ENCODE data around the gene OPRM1.
"Not testable (repeated sequence)": the region's sequence is repeated elsewhere in the genome, so short reads cannot be mapped to it uniquely, and the experiment has no call there.

The OPRM1 gene

DNA sequence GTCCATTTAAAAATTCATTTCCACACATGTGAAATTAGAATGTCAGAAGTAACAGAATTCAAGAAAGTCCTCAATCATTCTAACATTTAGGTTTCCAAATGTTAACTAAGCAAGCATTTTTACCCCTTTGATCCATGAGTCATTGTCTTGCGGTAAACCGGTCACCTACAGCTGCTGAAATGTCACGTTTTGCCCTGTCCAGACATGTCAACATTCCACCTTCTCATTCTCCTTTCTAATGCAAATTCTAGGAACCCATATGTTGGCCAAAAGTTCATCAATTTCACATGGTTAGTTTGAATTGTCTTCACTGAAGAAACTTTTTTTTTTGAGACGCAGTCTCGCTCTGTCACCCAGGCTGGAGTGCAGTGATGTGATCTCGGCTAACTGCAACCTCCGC lies 200.4 kb downstream of the OPRM1 start:
- FAIRE-seq (no peak), DNase-seq (ENCODE audit: insufficient read length, low spot score) (no peak)
- no peak for TF ChIP-seq POLR2A (IDR thresholded peaks at IDR 0.05; ENCODE audit: low read depth, low read length)

DNA sequence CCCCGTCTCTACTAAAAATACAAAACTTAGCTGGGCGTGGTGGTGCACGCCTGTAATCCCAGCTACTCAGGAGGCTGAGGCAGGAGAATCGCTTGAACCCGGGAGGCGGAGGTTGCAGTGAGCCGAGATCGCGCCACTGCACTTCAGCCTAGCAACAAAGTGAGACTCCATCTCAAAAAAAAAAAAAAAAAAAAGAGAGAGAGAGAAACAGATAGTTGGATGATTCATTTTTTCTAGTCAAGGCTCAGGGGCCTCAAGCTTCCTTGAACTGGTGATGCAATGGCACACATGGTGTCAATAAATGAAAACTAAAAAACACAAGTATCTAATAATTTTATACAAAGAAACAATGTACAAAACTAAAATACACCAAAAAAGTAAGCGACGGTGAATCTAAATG lies 202.0 kb downstream of the OPRM1 start:
- not testable (repeated sequence) for DNase-seq (ENCODE audit: insufficient read length, low spot score); FAIRE-seq

DNA sequence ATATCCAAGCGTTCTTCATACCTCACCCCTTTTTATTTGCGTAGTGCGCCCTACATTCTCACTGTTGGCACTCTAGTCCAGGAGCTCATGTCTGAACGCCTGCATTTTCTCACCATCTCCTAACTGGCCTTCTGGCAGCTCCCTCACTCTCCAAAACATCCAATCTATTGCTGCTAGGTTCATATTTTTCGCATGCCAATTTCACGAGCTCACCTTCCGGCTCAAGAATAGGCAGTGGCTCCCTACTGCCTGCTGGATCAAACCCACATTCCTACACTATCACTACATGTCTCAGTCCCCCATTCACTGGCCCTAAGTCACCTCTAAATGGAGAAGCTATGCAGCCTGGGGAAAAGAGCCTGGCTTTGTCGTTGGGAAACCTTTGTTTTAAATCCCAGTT lies 202.5 kb downstream of the OPRM1 start:
- FAIRE-seq (no peak), DNase-seq (ENCODE audit: insufficient read length, low spot score) (no peak)
- no peak for TF ChIP-seq POLR2A (IDR thresholded peaks at IDR 0.05; ENCODE audit: low read depth, low read length)

DNA sequence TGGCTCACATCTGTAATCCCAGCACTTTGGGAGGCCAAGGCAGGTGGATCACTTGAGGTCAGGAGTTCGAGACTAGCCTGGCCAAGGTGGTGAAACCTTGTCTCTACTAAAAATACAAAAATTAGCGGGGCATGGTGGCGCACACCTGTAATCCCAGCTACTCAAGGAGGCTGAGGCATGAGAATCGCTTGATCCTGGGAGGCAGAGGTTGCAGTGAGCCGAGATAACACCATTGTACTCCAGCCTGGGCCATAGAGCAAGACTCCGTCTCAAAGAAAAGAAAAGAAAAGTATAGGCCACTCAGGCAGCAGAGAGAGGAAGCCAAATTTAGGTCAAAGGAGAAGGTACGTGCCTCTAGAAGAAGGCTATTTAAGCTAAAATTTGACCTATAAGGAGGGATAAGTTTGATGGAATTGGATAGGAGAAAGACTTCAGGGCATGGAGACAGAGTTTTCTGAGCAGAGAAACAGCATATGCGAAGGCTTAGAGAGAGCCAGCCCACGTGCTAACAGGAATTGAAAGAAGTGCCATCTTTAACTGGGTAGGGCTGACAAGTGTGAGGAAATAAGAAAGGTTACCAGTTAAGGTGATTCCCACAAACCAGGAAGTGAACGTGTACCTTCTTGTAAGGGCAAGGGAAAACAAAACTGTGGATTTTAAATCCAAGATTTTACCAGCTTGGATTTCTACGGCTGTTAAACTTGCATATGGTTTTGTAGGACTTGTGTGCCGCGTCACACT lies 203.7 kb downstream of the OPRM1 start:
- no peak for TF ChIP-seq POLR2A (IDR thresholded peaks at IDR 0.05; ENCODE audit: low read depth, low read length)
- FAIRE-seq (no peak), DNase-seq (ENCODE audit: insufficient read length, low spot score) (no peak)

- TF ChIP-seq POLR2A (IDR thresholded peaks at IDR 0.05; ENCODE audit: low read depth, low read length): no peak
- FAIRE-seq (no peak), DNase-seq (ENCODE audit: insufficient read length, low spot score) (no peak)
Observed at GRCh38 chr6:154243793-154244750, 205.0 kb downstream of the OPRM1 start.

- TF ChIP-seq POLR2A (IDR thresholded peaks at IDR 0.05; ENCODE audit: low read depth, low read length): no peak
- no peak for DNase-seq (ENCODE audit: insufficient read length, low spot score)
- FAIRE-seq: no peak
Observed at GRCh38 chr6:154245506-154245905, 206.5 kb downstream of the OPRM1 start.

- TF ChIP-seq POLR2A (IDR thresholded peaks at IDR 0.05; ENCODE audit: low read depth, low read length): no peak
- no peak for FAIRE-seq
- DNase-seq (ENCODE audit: insufficient read length, low spot score): no peak
Observed at GRCh38 chr6:154246723-154247118, 207.7 kb downstream of the OPRM1 start.

DNA sequence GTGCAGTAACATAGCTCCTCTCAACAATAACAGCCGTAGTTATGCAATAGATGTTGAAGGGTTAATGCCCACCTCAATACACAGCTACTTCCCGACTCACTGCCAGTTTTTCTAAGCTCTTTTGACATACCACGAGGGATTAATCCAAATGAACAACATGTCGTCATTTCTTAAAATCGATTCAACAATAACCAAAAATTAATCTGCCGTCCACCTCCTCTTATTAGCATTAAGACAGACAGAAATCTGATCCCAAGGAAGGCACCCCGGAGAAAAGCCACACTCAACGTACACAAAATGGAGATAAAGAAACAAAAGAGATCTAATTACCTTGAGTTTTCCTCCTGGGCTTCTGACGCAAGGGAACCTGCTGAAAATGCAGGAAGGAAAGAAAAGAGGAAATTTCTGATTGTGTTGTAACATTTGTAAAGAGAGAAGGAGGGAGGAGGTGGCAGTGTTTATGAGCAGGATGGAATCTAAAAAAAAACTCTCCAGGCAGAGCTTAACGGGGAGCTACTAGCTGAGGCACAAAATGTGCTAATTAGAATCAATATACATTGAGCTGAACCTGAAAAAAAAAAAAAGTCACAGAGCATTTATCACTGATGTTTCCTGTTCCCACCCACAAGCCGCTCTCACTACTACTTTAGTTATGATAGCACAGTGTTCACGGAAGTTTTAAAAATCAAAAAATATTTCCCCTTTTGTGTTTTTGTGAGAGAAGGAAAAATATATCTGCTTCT lies 208.2 kb downstream of the OPRM1 start:
- DNase-seq (ENCODE audit: insufficient read length, low spot score): no peak
- no peak for TF ChIP-seq POLR2A (IDR thresholded peaks at IDR 0.05; ENCODE audit: low read depth, low read length)
- no peak for FAIRE-seq

- DNase-seq (ENCODE audit: insufficient read length, low spot score) (no peak), FAIRE-seq (no peak)
- no peak for TF ChIP-seq POLR2A (IDR thresholded peaks at IDR 0.05; ENCODE audit: low read depth, low read length)
Observed at GRCh38 chr6:154249499-154250298, 210.7 kb downstream of the OPRM1 start.

DNA sequence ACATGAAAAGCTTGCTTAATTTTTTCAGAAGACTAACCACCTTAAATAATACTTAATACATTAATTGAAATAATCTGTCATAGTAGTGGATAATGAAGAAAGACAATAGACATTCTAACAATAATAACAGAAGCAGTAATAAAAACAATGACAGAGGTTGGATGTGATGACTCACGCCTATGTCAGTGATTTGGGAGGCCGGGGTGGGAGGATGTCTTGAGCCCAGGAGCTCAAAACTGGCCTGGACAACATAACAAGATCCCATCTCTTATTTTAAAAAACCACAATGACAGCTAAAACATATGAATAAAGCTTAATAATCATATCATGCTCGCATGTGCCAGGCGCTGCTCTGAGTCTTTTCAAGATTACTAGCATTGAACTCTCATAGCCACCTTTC lies 212.1 kb downstream of the OPRM1 start:
- no peak for FAIRE-seq
- no peak for DNase-seq (ENCODE audit: insufficient read length, low spot score)
- TF ChIP-seq POLR2A (IDR thresholded peaks at IDR 0.05; ENCODE audit: low read depth, low read length): no peak

GRCh38 chr6:154252678-154253077 lies 213.6 kb downstream of the OPRM1 start:
- no peak for FAIRE-seq
- DNase-seq (ENCODE audit: insufficient read length, low spot score): no peak
- no peak for TF ChIP-seq POLR2A (IDR thresholded peaks at IDR 0.05; ENCODE audit: low read depth, low read length)

GRCh38 chr6:154257067-154257466 lies 218.0 kb downstream of the OPRM1 start:
- no peak for DNase-seq (ENCODE audit: insufficient read length, low spot score)
- no peak for FAIRE-seq
- TF ChIP-seq POLR2A (IDR thresholded peaks at IDR 0.05; ENCODE audit: low read depth, low read length): no peak

DNA sequence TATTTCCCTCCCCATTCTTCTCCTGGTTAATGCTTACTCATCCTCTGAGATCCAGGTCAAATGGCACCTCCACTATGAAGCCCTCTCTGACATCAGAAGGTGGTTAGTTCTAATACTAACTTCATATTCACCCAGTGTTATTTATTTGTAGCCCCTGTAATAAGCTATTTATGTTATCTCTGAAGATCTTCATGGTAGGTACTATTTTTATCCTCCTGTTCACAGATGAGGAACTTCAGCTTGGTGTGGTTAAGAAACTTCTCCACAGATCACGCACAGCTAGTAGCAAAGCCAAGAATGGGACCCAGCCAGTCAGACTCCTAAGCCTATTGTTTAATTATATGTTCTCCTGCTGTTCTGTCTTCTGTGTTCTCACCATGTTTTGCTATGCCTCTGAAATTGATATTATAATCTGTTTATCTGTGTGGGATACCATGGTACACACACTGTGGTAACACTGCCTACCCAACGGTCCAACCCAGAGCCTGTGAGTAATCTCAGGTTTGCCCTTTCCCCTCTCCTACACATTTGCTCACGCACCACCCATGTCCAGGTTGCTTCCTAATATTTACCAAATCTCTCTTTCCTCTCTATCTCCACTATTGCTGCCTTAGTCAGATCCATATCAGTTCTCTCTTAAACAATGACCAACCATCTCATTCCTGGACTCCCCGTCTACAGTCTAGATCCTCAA lies 219.2 kb downstream of the OPRM1 start:
- TF ChIP-seq POLR2A (IDR thresholded peaks at IDR 0.05; ENCODE audit: low read depth, low read length): no peak
- FAIRE-seq (no peak), DNase-seq (ENCODE audit: insufficient read length, low spot score) (no peak)
